ENCODE results near the gene LTK. TPM values are rescaled to one million over a fixed set of nuclear protein-coding genes. Genes with fewer than 3 reads are reported as not detected.

LTK gene
- 0.16 and 0.19 TPM in 2 replicates for total RNA-seq
- long read RNA-seq, result 0 reads

DNA sequence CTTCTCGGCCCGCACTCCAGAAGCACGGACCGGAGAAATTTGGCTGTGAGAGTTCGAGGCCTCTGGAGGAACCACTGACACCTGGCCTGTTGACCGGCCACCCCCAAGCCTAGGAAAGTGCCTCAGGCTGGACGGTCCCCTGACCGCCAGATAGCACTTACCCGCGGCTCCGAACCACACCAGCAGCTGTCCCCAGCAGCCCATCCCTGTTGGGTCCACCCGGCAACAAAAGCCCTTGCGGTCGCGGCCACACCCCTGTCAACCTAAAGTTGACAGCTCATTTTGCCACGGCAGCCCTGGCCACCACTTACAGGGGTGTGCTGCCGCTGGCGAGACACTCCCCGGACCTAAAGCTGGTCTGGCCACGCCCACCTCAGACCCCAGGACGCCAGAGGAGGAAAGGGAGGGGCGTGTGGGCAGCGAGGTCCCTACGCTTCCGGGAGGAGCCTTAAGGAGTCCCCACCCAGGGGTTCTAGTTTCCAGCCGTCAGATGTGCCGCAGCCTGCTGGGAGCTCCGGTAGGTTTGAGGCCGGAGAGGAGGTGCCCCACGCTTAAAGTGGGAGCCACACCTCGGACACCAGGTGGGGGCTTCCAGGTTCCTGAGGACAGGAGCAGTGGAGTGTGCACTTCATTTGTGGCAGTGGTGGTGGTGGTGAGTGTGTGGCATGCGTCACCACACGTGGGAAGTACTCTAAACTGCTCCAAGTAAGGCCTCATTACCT lies at the start of gene LTK:
LTK (minus strand) TSS at position 322 of the 722 bp plus-strand sequence; CDS start at position 204, 118 bp downstream.
- H3K36me3 Mint-ChIP-seq (ENCODE audit: low read depth), result peaks cover 3% of the 10 kb centered on the region
- H3K27me3 Mint-ChIP-seq (ENCODE audit: low read depth), result peaks cover 66% of the 10 kb centered on the region
- peak; percentile 26 for DNase-seq (ENCODE audit: low read depth, low spot score)
- TF ChIP-seq, protein P1, sequence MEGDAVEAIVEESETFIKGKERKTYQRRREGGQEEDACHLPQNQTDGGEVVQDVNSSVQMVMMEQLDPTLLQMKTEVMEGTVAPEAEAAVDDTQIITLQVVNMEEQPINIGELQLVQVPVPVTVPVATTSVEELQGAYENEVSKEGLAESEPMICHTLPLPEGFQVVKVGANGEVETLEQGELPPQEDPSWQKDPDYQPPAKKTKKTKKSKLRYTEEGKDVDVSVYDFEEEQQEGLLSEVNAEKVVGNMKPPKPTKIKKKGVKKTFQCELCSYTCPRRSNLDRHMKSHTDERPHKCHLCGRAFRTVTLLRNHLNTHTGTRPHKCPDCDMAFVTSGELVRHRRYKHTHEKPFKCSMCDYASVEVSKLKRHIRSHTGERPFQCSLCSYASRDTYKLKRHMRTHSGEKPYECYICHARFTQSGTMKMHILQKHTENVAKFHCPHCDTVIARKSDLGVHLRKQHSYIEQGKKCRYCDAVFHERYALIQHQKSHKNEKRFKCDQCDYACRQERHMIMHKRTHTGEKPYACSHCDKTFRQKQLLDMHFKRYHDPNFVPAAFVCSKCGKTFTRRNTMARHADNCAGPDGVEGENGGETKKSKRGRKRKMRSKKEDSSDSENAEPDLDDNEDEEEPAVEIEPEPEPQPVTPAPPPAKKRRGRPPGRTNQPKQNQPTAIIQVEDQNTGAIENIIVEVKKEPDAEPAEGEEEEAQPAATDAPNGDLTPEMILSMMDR (conservative IDR thresholded peaks at IDR 0.05), result no peak
- H3K4me1 Mint-ChIP-seq, result peaks cover 8% of the 10 kb centered on the region
- no peak within 1 kb of the TSS for H3K27ac Mint-ChIP-seq (ENCODE audit: unreplicated experiment)
- peak within 1 kb of the TSS; percentile 82 for H3K4me3 Mint-ChIP-seq
- no peaks in the 10 kb centered on the region for H3K9me3 Mint-ChIP-seq

DNA sequence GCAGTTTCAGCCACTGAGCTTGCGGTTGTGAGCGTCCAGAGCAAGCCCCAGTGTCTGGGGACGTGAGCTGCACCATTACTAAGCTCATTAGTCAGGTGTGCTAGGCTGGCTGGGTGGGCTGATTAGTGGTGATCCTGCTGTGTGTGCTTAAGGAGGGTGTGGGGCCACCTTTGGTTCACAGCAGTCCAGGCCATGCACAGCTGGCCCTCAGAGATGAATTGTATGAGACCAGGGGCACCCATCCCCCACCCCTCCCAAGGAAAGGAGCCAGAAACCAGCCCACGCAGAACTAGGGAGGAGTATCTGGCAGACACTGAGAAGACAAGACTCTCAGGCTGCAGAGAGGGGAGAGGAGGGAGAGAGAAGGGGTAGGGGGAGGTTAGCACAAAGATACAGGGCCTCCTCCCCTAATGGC lies 49.2 kb upstream of the LTK start:
- Mint-ChIP-seq H3K36me3 (ENCODE audit: low read depth) (no peaks in the 10 kb centered on the region), H3K9me3 (no peaks in the 10 kb centered on the region), H3K27ac (ENCODE audit: unreplicated experiment) (peak overlapping the region; percentile 6), H3K4me1 (peaks cover 78% of the 10 kb centered on the region), H3K27me3 (ENCODE audit: low read depth) (peaks cover 10% of the 10 kb centered on the region), H3K4me3 (peak overlapping the region; percentile 80)
- TF ChIP-seq, protein P1 (conservative IDR thresholded peaks at IDR 0.05), result no peak
- DNase-seq (ENCODE audit: low read depth, low spot score), result no peak

DNA sequence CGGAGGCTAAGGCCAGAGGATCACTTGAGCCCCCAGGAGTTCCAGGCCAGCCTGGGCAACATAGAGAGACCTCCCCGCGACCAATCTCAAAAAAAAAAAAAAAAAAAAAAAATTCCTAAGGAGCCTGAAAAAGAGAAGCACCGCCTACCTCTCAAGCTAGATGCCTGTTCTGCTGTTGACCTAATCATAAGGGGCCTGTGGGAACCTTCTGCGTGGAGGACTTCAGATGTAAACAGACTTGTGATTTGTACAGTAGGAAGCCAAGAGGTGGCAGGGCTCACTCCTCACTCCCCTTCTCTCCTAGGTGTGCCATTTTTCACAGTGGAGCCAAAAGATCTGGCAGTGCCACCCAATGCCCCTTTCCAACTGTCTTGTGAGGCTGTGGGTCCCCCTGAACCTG lies 48.6 kb upstream of the LTK start:
- H3K27ac Mint-ChIP-seq (ENCODE audit: unreplicated experiment), result peak overlapping the region; percentile 83
- DNase-seq (ENCODE audit: low read depth, low spot score), result no peak
- H3K9me3 Mint-ChIP-seq, result no peaks in the 10 kb centered on the region
- TF ChIP-seq, protein P1 (conservative IDR thresholded peaks at IDR 0.05), result no peak
- peaks cover 77% of the 10 kb centered on the region for H3K4me1 Mint-ChIP-seq
- H3K27me3 Mint-ChIP-seq (ENCODE audit: low read depth), result peaks cover 10% of the 10 kb centered on the region
- peak overlapping the region; percentile 80 for H3K4me3 Mint-ChIP-seq
- H3K36me3 Mint-ChIP-seq (ENCODE audit: low read depth), result no peaks in the 10 kb centered on the region

DNA sequence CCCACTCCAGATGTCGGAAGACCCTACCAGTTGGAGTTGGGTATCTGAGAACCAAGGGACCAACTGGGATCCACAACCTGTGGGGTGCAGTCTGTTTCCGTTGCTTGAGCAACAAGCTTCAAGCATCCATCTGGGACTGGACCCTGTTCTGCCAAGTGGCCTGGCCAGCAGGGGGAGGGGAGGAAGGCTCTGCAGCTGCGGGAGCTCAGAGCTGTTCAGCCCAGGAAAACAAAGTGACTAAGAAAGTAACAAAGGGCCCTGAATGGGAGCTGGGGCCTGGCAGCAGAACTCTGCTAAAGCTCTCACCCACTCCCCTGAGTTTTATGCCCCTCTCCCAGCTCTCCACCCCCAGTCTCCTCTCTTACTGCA lies 48.1 kb upstream of the LTK start:
- H3K27me3 Mint-ChIP-seq (ENCODE audit: low read depth), result peaks cover 10% of the 10 kb centered on the region
- DNase-seq (ENCODE audit: low read depth, low spot score), result peak; percentile 50
- no peaks in the 10 kb centered on the region for H3K9me3 Mint-ChIP-seq
- peak overlapping the region; percentile 83 for H3K27ac Mint-ChIP-seq (ENCODE audit: unreplicated experiment)
- no peaks in the 10 kb centered on the region for H3K36me3 Mint-ChIP-seq (ENCODE audit: low read depth)
- H3K4me1 Mint-ChIP-seq, result peaks cover 72% of the 10 kb centered on the region
- TF ChIP-seq, protein P1 (conservative IDR thresholded peaks at IDR 0.05), result peak; percentile 37
- peak overlapping the region; percentile 80 for H3K4me3 Mint-ChIP-seq

DNA sequence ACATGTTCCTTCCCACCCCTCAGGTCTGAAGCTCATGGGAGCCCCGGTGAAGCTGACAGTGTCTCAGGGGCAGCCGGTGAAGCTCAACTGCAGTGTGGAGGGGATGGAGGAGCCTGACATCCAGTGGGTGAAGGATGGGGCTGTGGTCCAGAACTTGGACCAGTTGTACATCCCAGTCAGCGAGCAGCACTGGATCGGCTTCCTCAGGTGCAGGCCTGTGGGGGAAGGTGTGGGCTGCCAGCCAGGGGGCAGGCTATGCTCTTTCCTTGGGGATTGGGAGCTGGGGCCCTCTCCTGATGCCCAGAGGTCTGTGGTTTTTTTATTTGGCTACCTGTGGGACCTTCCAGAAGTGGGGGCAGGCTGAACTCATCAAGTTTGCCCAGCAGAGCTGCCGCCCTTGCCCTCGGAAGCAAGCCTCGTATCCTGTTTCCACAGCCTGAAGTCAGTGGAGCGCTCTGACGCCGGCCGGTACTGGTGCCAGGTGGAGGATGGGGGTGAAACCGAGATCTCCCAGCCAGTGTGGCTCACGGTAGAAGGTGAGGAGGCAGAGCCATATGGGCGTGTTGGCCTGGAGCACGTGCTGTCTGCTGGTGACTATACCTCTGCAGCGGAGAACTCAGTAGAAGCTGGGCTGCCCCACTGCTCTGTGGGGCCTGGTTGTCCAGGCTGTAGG lies 47.6 kb upstream of the LTK start:
- DNase-seq (ENCODE audit: low read depth, low spot score), result no peak
- Mint-ChIP-seq H3K36me3 (ENCODE audit: low read depth) (no peaks in the 10 kb centered on the region), H3K4me1 (peaks cover 67% of the 10 kb centered on the region), H3K27me3 (ENCODE audit: low read depth) (peaks cover 10% of the 10 kb centered on the region), H3K4me3 (peak overlapping the region; percentile 90), H3K27ac (ENCODE audit: unreplicated experiment) (no peak overlapping the region), H3K9me3 (no peaks in the 10 kb centered on the region)
- TF ChIP-seq, protein P1 (conservative IDR thresholded peaks at IDR 0.05), result no peak

Data from neural crest cell (in vitro differentiated cells).